ENCODE data around the gene NMT1. TPM values are rescaled to one million over a fixed set of nuclear protein-coding genes. Genes with fewer than 3 reads are reported as not detected.
A peak's percentile ranks its signal among the peaks of the same experiment; 100 is the strongest.

Gene NMT1
- total and polyA plus RNA-seq, 2 donors from 2014 or later = 72.3 to 98.5 TPM

DNA sequence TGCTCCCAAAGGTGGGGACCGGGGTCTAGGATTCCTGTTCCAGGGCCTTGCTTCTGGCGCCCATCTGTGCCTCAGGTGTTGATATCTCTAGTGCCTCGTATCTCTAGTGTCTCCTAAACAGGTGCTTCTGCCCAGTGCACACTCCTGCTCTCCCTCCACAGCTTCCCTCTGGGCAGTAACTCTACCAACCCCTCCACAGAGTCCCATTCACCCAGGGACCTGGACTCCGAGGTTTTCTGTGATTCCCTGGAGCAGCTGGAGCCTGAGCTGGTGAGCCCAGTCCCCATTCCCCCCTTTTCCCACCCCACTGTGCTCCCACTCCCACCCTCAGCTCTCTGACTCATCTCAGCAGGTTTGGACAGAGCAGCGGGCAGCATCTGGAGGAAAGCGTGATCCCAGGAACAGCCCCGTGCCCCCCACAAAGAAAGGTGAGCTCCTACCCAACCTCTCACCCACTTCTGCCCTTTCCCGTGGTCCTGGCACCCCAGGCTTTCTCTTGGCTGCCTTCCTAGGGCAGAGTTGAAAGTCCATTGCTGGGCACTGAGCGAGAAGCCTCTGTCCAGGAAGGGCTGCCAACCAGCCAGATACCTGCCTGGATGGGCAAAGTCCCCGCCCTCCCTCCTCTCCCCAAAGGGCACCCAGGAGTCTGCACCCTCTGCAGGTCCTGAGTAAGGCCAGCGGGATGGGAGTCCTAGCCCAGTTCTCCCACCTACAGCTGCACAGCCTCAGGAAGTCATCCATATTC is 76.6 kb downstream of the NMT1 start:
- peak overlapping the region in 1 of 3 donors; percentile 34 for H3K9ac ChIP-seq (ENCODE audit: low read length in 3 of 3)
- H3K36me3 ChIP-seq (ENCODE audit: control insufficient read depth in 2 of 3, insufficient read depth in 3 of 3, low read length in 3 of 3) = peaks cover 0 to 4% (median 0%) of the 10 kb centered on the region in 3 donors
- peak overlapping the region; percentile 85 to 91 for H3K27ac ChIP-seq (ENCODE audit: low read depth in 2 of 2, low read length in 2 of 2)
- H3K4me3 ChIP-seq (ENCODE audit: low read length in 3 of 3) = peak overlapping the region in 1 of 3 donors; percentile 92
- no peaks in the 10 kb centered on the region for H3K9me3 ChIP-seq (ENCODE audit: control insufficient read depth in 2 of 3, insufficient read depth in 1 of 3, low read length in 3 of 3)
- H3K4me1 ChIP-seq (ENCODE audit: control insufficient read depth in 2 of 3, insufficient read depth in 2 of 3, low read depth in 1 of 3, low read length in 3 of 3) = peaks cover 0 to 14% (median 6%) of the 10 kb centered on the region in 3 donors
- DNase-seq (peak in 1 of 5 donors; percentile 63), FAIRE-seq (no peak)
- no peaks in the 10 kb centered on the region for H3K27me3 ChIP-seq (ENCODE audit: control insufficient read depth, insufficient read depth, low read length)
- TF ChIP-seq CTCF (IDR thresholded peaks at IDR 0.05; ENCODE audit: borderline replicate concordance, extremely low read depth, insufficient read depth) = no peak
- intact Hi-C loops (cut with DNase I) = loop anchor here (10.0 kb wide), 1 partner anchor 57 kb away; no protein-coding TSS in a partner anchor

DNA sequence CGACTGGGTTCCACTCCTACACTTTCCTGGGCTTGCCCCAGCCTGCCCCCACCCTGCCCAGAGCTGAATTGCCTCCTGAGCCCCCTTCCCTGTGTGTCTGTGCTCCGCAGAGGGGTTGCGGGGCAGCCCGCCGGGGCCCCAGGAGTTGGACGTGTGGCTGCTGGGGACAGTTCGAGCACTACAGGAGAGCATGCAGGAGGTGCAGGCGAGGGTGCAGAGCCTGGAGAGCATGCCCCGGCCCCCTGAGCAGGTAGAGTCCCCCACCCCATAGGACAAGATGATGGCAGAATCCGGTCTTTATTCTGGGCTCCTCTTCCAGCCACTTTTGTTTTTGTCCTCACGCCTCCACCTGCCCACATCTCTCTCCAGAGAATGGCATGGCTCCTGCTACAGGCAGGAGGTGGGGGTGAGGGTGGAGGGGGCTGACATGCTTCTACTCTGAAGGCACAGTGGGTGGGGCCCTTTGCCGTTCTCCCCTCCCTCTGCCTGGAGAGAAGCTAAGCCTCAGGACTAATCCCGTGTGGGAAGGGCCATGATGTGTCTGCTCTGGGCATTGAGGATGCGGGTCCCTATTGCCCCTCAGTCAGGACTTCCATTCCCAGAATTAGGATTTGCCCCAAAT is 77.9 kb downstream of the NMT1 start:
- H3K9ac ChIP-seq (ENCODE audit: low read length in 3 of 3) = no peak overlapping the region
- no peaks in the 10 kb centered on the region for H3K9me3 ChIP-seq (ENCODE audit: control insufficient read depth in 2 of 3, insufficient read depth in 1 of 3, low read length in 3 of 3)
- H3K27ac ChIP-seq (ENCODE audit: low read depth in 2 of 2, low read length in 2 of 2) = no peak overlapping the region
- no peaks in the 10 kb centered on the region for H3K27me3 ChIP-seq (ENCODE audit: control insufficient read depth, insufficient read depth, low read length)
- no peak overlapping the region for H3K4me3 ChIP-seq (ENCODE audit: low read length in 3 of 3)
- FAIRE-seq = no peak
- no peak for TF ChIP-seq CTCF (IDR thresholded peaks at IDR 0.05; ENCODE audit: borderline replicate concordance, extremely low read depth, insufficient read depth)
- H3K36me3 ChIP-seq (ENCODE audit: control insufficient read depth in 2 of 3, insufficient read depth in 3 of 3, low read length in 3 of 3) = peaks cover 0 to 4% (median 0%) of the 10 kb centered on the region in 3 donors
- peaks cover 0 to 10% (median 6%) of the 10 kb centered on the region in 3 donors for H3K4me1 ChIP-seq (ENCODE audit: control insufficient read depth in 2 of 3, insufficient read depth in 2 of 3, low read depth in 1 of 3, low read length in 3 of 3)
- intact Hi-C loops (cut with DNase I) = loop anchor here (10.0 kb wide), 1 partner anchor 56 kb away; no protein-coding TSS in a partner anchor
- DNase-seq = peak in 1 of 5 donors; percentile 53

DNA sequence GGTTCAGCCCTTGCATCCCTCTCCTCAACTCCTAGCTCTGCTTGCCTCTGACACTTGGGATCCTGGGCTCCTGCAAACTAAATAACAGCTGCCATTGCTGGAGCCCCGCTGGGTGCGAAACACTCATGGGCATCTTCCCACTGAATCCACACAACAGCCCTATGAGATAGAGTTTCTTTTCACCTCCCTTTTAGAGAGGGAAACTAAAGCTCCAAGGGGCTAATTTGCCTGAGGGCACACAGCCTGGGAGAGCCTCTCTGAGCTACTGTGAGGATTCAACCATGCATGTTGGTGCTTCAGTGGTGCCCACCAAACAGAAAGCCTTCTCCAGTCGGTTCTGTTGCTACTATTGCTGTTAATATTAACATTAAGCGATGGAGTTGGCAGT is 78.4 kb downstream of the NMT1 start:
- intact Hi-C loops (cut with DNase I) = loop anchor here (10.0 kb wide), 1 partner anchor 55 kb away; no protein-coding TSS in a partner anchor
- FAIRE-seq = no peak
- TF ChIP-seq CTCF (IDR thresholded peaks at IDR 0.05; ENCODE audit: borderline replicate concordance, extremely low read depth, insufficient read depth) = no peak

More for the DNA sequence above, 78.4 kb downstream of the NMT1 start:
- H3K4me3 ChIP-seq (ENCODE audit: low read length in 3 of 3) = no peak overlapping the region
- H3K36me3 ChIP-seq (ENCODE audit: control insufficient read depth in 2 of 3, insufficient read depth in 3 of 3, low read length in 3 of 3) = peaks cover 0 to 4% (median 0%) of the 10 kb centered on the region in 3 donors
- no peak overlapping the region for H3K9ac ChIP-seq (ENCODE audit: low read length in 3 of 3)
- H3K27ac ChIP-seq (ENCODE audit: low read depth in 2 of 2, low read length in 2 of 2) = no peak overlapping the region
- DNase-seq = no peak
- H3K9me3 ChIP-seq (ENCODE audit: control insufficient read depth in 2 of 3, insufficient read depth in 1 of 3, low read length in 3 of 3) = no peaks in the 10 kb centered on the region
- H3K27me3 ChIP-seq (ENCODE audit: control insufficient read depth, insufficient read depth, low read length) = no peaks in the 10 kb centered on the region
- H3K4me1 ChIP-seq (ENCODE audit: control insufficient read depth in 2 of 3, insufficient read depth in 2 of 3, low read depth in 1 of 3, low read length in 3 of 3) = peaks cover 0 to 11% (median 6%) of the 10 kb centered on the region in 3 donors
